IMR-90 (cell line): ENCODE results near the gene RIN1. TPM values are rescaled to one million over a fixed set of nuclear protein-coding genes. Genes with fewer than 3 reads are reported as not detected.

Source experiments
- ATAC-seq: fragments of 200-7000 bp; cut with Tn5 transposase; 2 replicates; pipeline ENCODE4 v1.9.1; 2020; ENCODE audit warnings: low read depth, mild to moderate bottlenecking, moderate library complexity
- BruUV-seq: library from RNA; stranded (reverse); fragments of 400-500 nt; replicated peaks from 2 replicates; lab custom pipeline; 2021; lab: Mats Ljungman, UMichigan
- CTCF ChIA-PET: fragments of 300-600 bp; formaldehyde crosslinking; extraction: SDS; loops from one replicate; lab custom pipeline; 2021; ENCODE audit warnings: antibody characterized with exemption; lab: Yijun Ruan, JAX
- POLR2A ChIA-PET: fragments of 300-600 bp; sonication (Branson Sonifier 250); formaldehyde crosslinking; loops from one replicate; lab custom pipeline; 2022; ENCODE audit warnings: antibody characterized with exemption; ENCODE audit not compliant: unreplicated experiment; lab: Charles Lee
- DNase-seq: peaks from one replicate; pipeline ENCODE4 v3.0.0; 2013
- H2AFZ ChIP-seq: replicated peaks from 2 replicates; pipeline ENCODE3; 2013; ENCODE audit warnings: low read length, mild to moderate bottlenecking; ENCODE audit not compliant: poor library complexity
- H2AK5ac ChIP-seq: 2 replicates; pipeline ENCODE4 v1.6.1; 2013; ENCODE audit warnings: low read depth, low read length, inconsistent platforms
- H2AK9ac ChIP-seq: replicated peaks from 2 replicates; pipeline ENCODE3; 2013; ENCODE audit warnings: mild to moderate bottlenecking, low read depth, low read length, moderate library complexity; ENCODE audit not compliant: poor library complexity
- H2BK120ac ChIP-seq: 2 replicates; pipeline ENCODE4 v1.6.1; 2013; ENCODE audit warnings: low read depth, low read length, inconsistent platforms
- H2BK15ac ChIP-seq: 3 replicates; pipeline ENCODE4 v1.6.1; 2013; ENCODE audit warnings: low read depth, low read length, inconsistent platforms
- H2BK20ac ChIP-seq: 2 replicates; pipeline ENCODE4 v1.6.1; 2013; ENCODE audit warnings: low read depth, mild to moderate bottlenecking, inconsistent platforms, low read length, moderate library complexity
- H2BK5ac ChIP-seq: 2 replicates; pipeline ENCODE4 v1.6.1; 2013; ENCODE audit warnings: mild to moderate bottlenecking, low read depth, low read length, inconsistent platforms; ENCODE audit not compliant: poor library complexity, severe bottlenecking
- H3K14ac ChIP-seq: replicated peaks from 2 replicates; pipeline ENCODE4 v1.6.1; 2013; ENCODE audit warnings: low read depth, low read length, inconsistent platforms
- H3K18ac ChIP-seq: 2 replicates; pipeline ENCODE4 v1.6.1; 2013; ENCODE audit warnings: low read depth, low read length, control low read depth
- H3K23ac ChIP-seq: 2 replicates; pipeline ENCODE4 v1.6.1; 2013; ENCODE audit warnings: low read depth, low read length, inconsistent platforms
- H3K27ac ChIP-seq: 2 replicates; pipeline ENCODE4 v1.5.1; 2013; ENCODE audit warnings: mild to moderate bottlenecking, control low read depth, low read length; ENCODE audit not compliant: insufficient read depth
- H3K27me3 ChIP-seq: 2 replicates; pipeline ENCODE4 v1.6.1; 2013; ENCODE audit warnings: low read length; ENCODE audit not compliant: control insufficient read depth, insufficient read depth
- H3K36me3 ChIP-seq: 2 replicates; pipeline ENCODE4 v1.6.1; 2013; ENCODE audit warnings: low read length, mixed read lengths; ENCODE audit not compliant: control insufficient read depth, insufficient read depth
- H3K4ac ChIP-seq: 2 replicates; pipeline ENCODE4 v1.6.1; 2013; ENCODE audit warnings: low read depth, low read length, inconsistent platforms
- H3K4me1 ChIP-seq: 2 replicates; pipeline ENCODE4 v1.6.1; 2013; ENCODE audit warnings: low read length, mixed read lengths; ENCODE audit not compliant: control insufficient read depth, insufficient read depth
- H3K4me2 ChIP-seq: 2 replicates; pipeline ENCODE4 v1.6.1; 2013; ENCODE audit warnings: low read depth, mild to moderate bottlenecking, control low read depth, low read length, moderate library complexity
- H3K4me3 ChIP-seq: 2 replicates; pipeline ENCODE4 v1.5.1; 2013; ENCODE audit warnings: low read depth, mild to moderate bottlenecking, control low read depth, low read length, moderate library complexity; ENCODE audit not compliant: insufficient read depth
- H3K56ac ChIP-seq: 2 replicates; pipeline ENCODE4 v1.6.1; 2013; ENCODE audit warnings: low read length, inconsistent platforms; ENCODE audit not compliant: insufficient read depth; ENCODE audit errors: extremely low read depth
- H3K79me1 ChIP-seq, 2 experiments: 2 replicates each; pipeline ENCODE4 v1.6.1; 2013; ENCODE audit warnings: low read length in 2 of 2, inconsistent platforms in 1 of 2, low read depth in 1 of 2
- H3K9ac ChIP-seq: 2 replicates; pipeline ENCODE4 v1.6.1; 2013; ENCODE audit warnings: low read depth, low read length, control low read depth
- H3K9me1 ChIP-seq: 2 replicates; pipeline ENCODE4 v1.6.1; 2013; ENCODE audit warnings: low read length, inconsistent platforms; ENCODE audit not compliant: insufficient read depth
- H3K9me3 ChIP-seq: 2 replicates; pipeline ENCODE4 v1.6.1; 2013; ENCODE audit warnings: low read length; ENCODE audit not compliant: control insufficient read depth, insufficient read depth
- H4K20me1 ChIP-seq: 2 replicates; pipeline ENCODE4 v1.6.1; 2013; ENCODE audit warnings: low read length, inconsistent platforms; ENCODE audit not compliant: insufficient read depth
- H4K5ac ChIP-seq: 2 replicates; pipeline ENCODE4 v1.6.1; 2013; ENCODE audit warnings: mild to moderate bottlenecking, low read depth, low read length, control low read depth
- H4K8ac ChIP-seq, 2 experiments: 2 replicates each; pipeline ENCODE4 v1.6.1; 2013; ENCODE audit warnings: low read depth in 2 of 2, low read length in 2 of 2, control low read depth in 1 of 2, inconsistent platforms in 1 of 2
- H4K91ac ChIP-seq: 2 replicates; pipeline ENCODE4 v1.6.1; 2013; ENCODE audit warnings: low read depth, low read length, inconsistent platforms; ENCODE audit not compliant: insufficient read depth
- CEBPB ChIP-seq: IDR thresholded peaks from 2 replicates; pipeline ENCODE4 v1.6.1; 2012; ENCODE audit warnings: low read depth, low read length, improper control_type of control experiment
- CHD1 ChIP-seq: IDR thresholded peaks from 2 replicates; pipeline ENCODE4 v1.6.1; 2012; ENCODE audit warnings: low read depth, low read length, improper control_type of control experiment
- FOS ChIP-seq: fragments of 150-350 bp; IDR thresholded peaks from 2 replicates; pipeline ENCODE4 v1.6.1; 2016; ENCODE audit warnings: low read depth, low read length
- MAFK ChIP-seq: IDR thresholded peaks from 2 replicates; pipeline ENCODE4 v1.6.1; 2012; ENCODE audit warnings: low read depth, low read length, improper control_type of control experiment
- MAZ ChIP-seq: IDR thresholded peaks from 2 replicates; pipeline ENCODE4 v1.6.1; 2012; ENCODE audit warnings: low read depth, mild to moderate bottlenecking, low read length, improper control_type of control experiment, moderate library complexity, borderline replicate concordance
- MXI1 ChIP-seq: IDR thresholded peaks from 2 replicates; pipeline ENCODE4 v1.6.1; 2012; ENCODE audit warnings: low read depth, mild to moderate bottlenecking, low read length, moderate library complexity, borderline replicate concordance
- POLR2A ChIP-seq: IDR thresholded peaks from 2 replicates; pipeline ENCODE4 v1.6.1; 2012; ENCODE audit warnings: mild to moderate bottlenecking, low read depth, low read length
- RCOR1 ChIP-seq: IDR thresholded peaks from 2 replicates; pipeline ENCODE4 v1.6.1; 2012; ENCODE audit warnings: mild to moderate bottlenecking, low read length, improper control_type of control experiment; ENCODE audit not compliant: insufficient replicate concordance
- RFX5 ChIP-seq: IDR thresholded peaks from 2 replicates; pipeline ENCODE4 v1.8.0; 2012; ENCODE audit warnings: low read depth, mild to moderate bottlenecking, low read length, moderate library complexity
- SMC3 ChIP-seq: fragments of 150-350 bp; IDR thresholded peaks from 2 replicates; pipeline ENCODE4 v1.6.1; 2016; ENCODE audit warnings: low read depth, mild to moderate bottlenecking, antibody characterized with exemption, low read length, moderate library complexity
- WGBS, 2 experiments: methylation state at CpG; one replicate each; pipeline versions ENCODE4 v1.1.5 to v1.1.7; 2013; ENCODE audit warnings: missing lambda C conversion rate in 2 of 2; ENCODE audit not compliant: insufficient read length in 1 of 2; ENCODE audit errors: extremely low coverage in 2 of 2; 5-methylcytosine and 5-hydroxymethylcytosine counted together
- dilution Hi-C: fragments of 300-500 bp; cut with HindIII; formaldehyde crosslinking; loops from one replicate; pipeline ENCODE4 v1.14.3; 2018; ENCODE audit warnings: low sequenced_read_pairs; ENCODE audit not compliant: unreplicated experiment
- in situ Hi-C: fragments of 300-500 bp; cut with MboI; formaldehyde crosslinking; loops from 3 replicates; pipeline ENCODE4 v1.14.3; 2019; ENCODE audit warnings: low sequenced_read_pairs, inconsistent platforms, mixed read lengths
- intact Hi-C: fragments of 100-400 bp; cut with micrococcal nuclease; formaldehyde crosslinking; loops from 2 replicates; pipeline ENCODE4 v1.10.0; 2022
- polyA plus RNA-seq, 3 experiments: library from polyadenylated mRNA; depleted of rRNA; stranded (reverse); fragments of >200 nt; gene quantifications; 2 replicates each; pipeline ENCODE4 v1.2.3, GENCODE V29; 2012; ENCODE audit warnings: low replicate concordance in 1 of 3
- total RNA-seq: library from RNA; depleted of rRNA; stranded (reverse); fragments of >200 nt; gene quantifications from 2 replicates; pipeline ENCODE4 v1.2.3, GENCODE V29; 2012
- TF ChIP-seq, protein P1 (sequence below): conservative IDR thresholded peaks from 2 replicates; pipeline ENCODE4 v1.5.1; 2012; ENCODE audit warnings: mild to moderate bottlenecking, low read depth, low read length, improper control_type of control experiment
- TF ChIP-seq, protein P2 (sequence below): fragments of 150-350 bp; IDR thresholded peaks from 2 replicates; pipeline ENCODE4 v1.6.1; 2016; ENCODE audit warnings: low read depth, mild to moderate bottlenecking, low read length, moderate library complexity, borderline replicate concordance
- TF ChIP-seq, protein P3 (sequence below): fragments of 150-350 bp; IDR thresholded peaks from 2 replicates; pipeline ENCODE4 v1.6.1; 2017; ENCODE audit warnings: mild to moderate bottlenecking, antibody characterized with exemption, low read length, low read depth

Gene RIN1
- total and polyA plus RNA-seq, 2 of the 4 experiments (the other 2 are of a cell fraction) = 9.9 to 20.8 TPM

DNA sequence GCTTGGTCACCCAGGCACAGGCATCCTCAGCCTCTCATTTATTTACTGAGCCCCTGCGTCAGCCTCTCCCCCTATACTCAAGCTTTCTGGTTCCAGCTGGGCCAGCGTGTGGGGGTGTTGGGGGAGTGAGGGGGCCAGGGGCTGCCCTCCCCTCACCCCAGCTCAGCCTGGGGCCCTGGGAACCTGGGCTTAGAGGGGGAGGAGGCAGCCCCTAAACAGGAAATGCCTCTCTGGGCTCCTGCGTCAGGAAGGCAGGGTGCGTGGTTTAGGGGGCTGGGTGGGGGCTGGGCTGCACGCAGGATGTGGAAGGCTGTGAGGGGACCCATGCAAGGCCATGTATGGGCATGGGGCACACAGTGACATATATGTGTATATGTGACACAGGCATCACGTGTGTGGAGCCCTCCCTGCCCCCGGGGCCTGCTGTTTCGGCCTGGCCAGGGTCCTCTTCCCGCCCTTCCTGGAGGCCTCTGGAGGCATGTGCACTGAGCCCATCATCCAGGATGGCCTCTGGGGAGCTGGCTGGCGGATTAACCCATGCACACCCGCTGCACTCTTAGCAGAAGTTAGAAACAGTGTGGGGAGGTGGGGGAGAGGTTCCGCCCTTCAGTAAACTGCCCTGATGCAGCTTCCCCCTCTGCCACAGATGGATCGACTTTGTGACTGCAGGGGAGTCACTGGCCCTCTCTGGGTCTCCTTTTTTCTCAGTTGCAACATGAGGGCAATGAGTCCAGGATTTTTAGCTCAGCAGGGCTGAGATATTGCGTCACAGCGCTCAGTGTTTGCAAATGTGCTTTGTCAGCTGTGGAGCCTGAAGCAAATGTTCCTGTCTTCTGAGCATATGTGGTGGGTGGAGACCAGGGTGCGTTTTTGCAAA is 18.3 kb downstream of the RIN1 start:
- H3K4me3 ChIP-seq = no peak overlapping the region
- no TSS peak for BruUV-seq
- H2BK5ac ChIP-seq = peak overlapping the region; percentile 100
- H4K8ac ChIP-seq = peak overlapping the region; percentile 85 to 99
- peaks cover 0 to 42% of the 10 kb centered on the region in 2 experiments; a peak in 2 of 4 replicates for H3K79me1 ChIP-seq
- 0% methylated on average over 3 of the region's 16 CpGs; no CpG with 5 or more reads in 1 of the 2 experiments for WGBS, 2 experiments
- H2BK15ac ChIP-seq = peak overlapping the region; percentile 94; the same call in 2 of the 3 replicates
- peak overlapping the region; percentile 99 for H4K91ac ChIP-seq
- H3K18ac ChIP-seq = peak overlapping the region; percentile 97
- H3K36me3 ChIP-seq = no peaks in the 10 kb centered on the region
- H3K4me1 ChIP-seq = peaks cover 32% of the 10 kb centered on the region
- H2BK20ac ChIP-seq = peak overlapping the region; percentile 100
- intact Hi-C loops (no loop called here), dilution Hi-C loops (no loop called here), in situ Hi-C loops (no loop called here)
- peak overlapping the region; percentile 100 for H2AK5ac ChIP-seq
- POLR2A ChIA-PET = interaction anchor here (0.6 to 1.2 kb wide), 4 partner anchors 9 to 50 kb away, joined by 3 to 7 read pairs (median 4); partner anchors contain the start of genes RIN1 and YIF1A
- peaks cover 36% of the 10 kb centered on the region for H4K20me1 ChIP-seq
- peak overlapping the region; percentile 98 for H3K56ac ChIP-seq
- H3K9me1 ChIP-seq = peaks cover 11% of the 10 kb centered on the region
- ATAC-seq (peak; percentile 1), DNase-seq (peak; percentile 94)
- CTCF ChIA-PET = interaction anchor here (1.2 kb wide), 1 partner anchor 71 kb away, joined by 3 read pairs; no protein-coding TSS in a partner anchor
- peak overlapping the region; percentile 100 for H3K4ac ChIP-seq
- no peaks in the 10 kb centered on the region for H3K27me3 ChIP-seq
- peak overlapping the region; percentile 89 for H2AFZ ChIP-seq
- H3K9ac ChIP-seq = peak overlapping the region; percentile 95
- H4K5ac ChIP-seq = peak overlapping the region; percentile 97
- H3K27ac ChIP-seq = peak overlapping the region; percentile 100
- H3K14ac ChIP-seq = peak overlapping the region; percentile 100
- H2AK9ac ChIP-seq = peak overlapping the region; percentile 26
- H3K4me2 ChIP-seq = peak overlapping the region; percentile 77
- H3K9me3 ChIP-seq = no peaks in the 10 kb centered on the region
- H2BK120ac ChIP-seq = peak overlapping the region; percentile 100
- H3K23ac ChIP-seq = peak overlapping the region; percentile 100
- TF ChIP-seq CEBPB (peak; percentile 100), RFX5 (no peak), MAFK (peak; percentile 86), MXI1 (no peak), FOS (peak; percentile 20; the same call in 1 of the 2 replicates), POLR2A (0 out of 2 replicates have a peak, but pooled peaks have one; percentile 8), MAZ (peak; percentile 63; the same call in 1 of the 2 replicates), CHD1 (no peak), RCOR1 (no peak), SMC3 (no peak)
- TF ChIP-seq, protein P1, sequence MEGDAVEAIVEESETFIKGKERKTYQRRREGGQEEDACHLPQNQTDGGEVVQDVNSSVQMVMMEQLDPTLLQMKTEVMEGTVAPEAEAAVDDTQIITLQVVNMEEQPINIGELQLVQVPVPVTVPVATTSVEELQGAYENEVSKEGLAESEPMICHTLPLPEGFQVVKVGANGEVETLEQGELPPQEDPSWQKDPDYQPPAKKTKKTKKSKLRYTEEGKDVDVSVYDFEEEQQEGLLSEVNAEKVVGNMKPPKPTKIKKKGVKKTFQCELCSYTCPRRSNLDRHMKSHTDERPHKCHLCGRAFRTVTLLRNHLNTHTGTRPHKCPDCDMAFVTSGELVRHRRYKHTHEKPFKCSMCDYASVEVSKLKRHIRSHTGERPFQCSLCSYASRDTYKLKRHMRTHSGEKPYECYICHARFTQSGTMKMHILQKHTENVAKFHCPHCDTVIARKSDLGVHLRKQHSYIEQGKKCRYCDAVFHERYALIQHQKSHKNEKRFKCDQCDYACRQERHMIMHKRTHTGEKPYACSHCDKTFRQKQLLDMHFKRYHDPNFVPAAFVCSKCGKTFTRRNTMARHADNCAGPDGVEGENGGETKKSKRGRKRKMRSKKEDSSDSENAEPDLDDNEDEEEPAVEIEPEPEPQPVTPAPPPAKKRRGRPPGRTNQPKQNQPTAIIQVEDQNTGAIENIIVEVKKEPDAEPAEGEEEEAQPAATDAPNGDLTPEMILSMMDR = no peak
- TF ChIP-seq, protein P2, sequence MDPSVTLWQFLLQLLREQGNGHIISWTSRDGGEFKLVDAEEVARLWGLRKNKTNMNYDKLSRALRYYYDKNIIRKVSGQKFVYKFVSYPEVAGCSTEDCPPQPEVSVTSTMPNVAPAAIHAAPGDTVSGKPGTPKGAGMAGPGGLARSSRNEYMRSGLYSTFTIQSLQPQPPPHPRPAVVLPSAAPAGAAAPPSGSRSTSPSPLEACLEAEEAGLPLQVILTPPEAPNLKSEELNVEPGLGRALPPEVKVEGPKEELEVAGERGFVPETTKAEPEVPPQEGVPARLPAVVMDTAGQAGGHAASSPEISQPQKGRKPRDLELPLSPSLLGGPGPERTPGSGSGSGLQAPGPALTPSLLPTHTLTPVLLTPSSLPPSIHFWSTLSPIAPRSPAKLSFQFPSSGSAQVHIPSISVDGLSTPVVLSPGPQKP = no peak
- TF ChIP-seq, protein P3, sequence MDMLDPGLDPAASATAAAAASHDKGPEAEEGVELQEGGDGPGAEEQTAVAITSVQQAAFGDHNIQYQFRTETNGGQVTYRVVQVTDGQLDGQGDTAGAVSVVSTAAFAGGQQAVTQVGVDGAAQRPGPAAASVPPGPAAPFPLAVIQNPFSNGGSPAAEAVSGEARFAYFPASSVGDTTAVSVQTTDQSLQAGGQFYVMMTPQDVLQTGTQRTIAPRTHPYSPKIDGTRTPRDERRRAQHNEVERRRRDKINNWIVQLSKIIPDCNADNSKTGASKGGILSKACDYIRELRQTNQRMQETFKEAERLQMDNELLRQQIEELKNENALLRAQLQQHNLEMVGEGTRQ = no peak
